ENCODE data around the gene GGNBP2. TPM values are rescaled to one million over a fixed set of nuclear protein-coding genes. Genes with fewer than 3 reads are reported as not detected.
"Not testable (repeated sequence)": the region's sequence is repeated elsewhere in the genome, so short reads cannot be mapped to it uniquely, and the experiment has no call there.

The GGNBP2 gene
- polyA plus RNA-seq, 5 donors: 77.3 to 97.0 (median 95.6) TPM

- no peak for DNase-seq
Observed at GRCh38 chr17:36600936-36601302, 56.2 kb downstream of the GGNBP2 start.

DNA sequence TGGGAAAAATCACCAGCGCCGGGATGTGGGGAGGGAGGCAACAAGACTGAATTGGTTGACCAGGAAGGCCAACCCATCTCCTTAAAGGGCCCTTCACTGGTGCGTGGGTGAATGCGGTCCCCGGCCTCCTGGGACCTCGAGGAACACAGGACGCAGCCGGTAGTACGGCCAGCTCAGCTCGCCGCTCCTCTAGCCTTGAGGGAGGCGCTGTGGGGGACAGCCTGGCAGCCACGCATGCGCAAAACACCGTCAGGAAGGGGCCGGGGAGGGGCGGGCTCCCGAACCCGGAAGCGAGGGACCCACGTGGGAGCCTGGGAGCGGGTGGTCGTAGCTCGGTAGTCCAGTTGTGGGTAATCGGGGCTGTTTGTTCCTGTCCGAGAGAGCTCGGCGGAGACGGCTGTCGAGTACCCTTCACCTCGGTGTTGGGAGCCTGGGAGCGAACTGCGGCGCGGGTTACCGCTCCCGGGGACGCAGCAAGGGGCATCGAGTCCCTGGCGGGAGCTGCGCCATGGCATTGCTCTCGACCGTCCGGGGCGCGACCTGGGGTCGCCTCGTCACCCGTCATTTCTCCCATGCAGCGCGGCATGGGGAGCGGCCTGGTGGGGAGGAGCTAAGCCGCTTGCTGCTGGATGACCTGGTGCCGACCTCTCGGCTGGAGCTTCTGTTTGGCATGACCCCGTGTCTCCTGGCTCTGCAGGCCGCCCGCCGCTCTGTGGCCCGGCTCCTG, 56.7 kb downstream of the GGNBP2 start, which contains the start of gene MRM1:
TSS of gene MRM1 (plus strand) at position 281 of the 727 bp plus-strand sequence. CDS start at position 509, 228 bp downstream.
- DNase-seq: peak; percentile 91

- no peak for DNase-seq
Observed at GRCh38 chr17:36602030-36602748, 57.5 kb downstream of the GGNBP2 start.

DNA sequence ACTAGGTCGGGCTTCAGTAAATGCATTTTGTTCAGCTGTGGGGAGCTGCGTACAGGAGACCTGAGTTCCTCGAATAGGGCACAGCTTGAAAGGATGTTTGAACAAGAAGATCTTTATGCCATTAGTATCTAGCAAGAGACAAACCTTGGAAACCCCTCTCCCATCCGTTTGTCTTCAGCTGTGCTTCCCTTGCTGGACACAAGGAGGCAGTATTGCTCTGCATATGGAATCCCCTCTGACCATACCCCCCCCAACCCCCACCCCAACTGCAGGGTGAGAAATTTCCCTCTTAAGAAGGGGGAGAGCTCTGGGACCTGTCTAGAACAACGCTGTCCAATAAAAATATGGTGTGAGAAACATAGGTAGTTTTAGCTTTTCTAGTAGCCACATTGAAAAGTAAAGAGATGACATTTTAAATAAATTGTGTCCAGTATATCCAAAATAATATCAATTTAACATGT, 58.2 kb downstream of the GGNBP2 start:
- no peak for DNase-seq

DNA sequence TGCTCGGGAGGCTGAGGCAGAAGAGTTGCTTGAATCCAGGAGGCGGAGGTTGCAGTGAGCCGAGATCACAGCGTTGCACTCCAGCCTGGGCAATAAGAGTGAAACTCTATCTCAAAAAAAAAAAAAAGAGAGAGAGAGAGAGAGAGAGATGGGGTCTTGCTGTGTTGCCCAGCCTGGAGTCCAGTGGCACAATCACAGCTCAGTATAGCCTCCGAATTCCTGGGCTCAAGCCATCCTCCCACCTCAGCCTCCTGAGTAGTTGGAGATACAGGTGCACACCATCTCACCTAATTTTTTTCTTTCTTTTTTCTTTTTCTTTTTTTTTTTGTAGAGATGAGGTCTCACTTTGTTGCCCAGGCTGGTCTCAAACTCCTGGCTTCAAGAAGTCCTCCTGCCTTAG, 60.3 kb downstream of the GGNBP2 start:
- not testable (repeated sequence) for DNase-seq

- no peak for DNase-seq
Observed at GRCh38 chr17:36608280-36608679, 63.6 kb downstream of the GGNBP2 start.

DNA sequence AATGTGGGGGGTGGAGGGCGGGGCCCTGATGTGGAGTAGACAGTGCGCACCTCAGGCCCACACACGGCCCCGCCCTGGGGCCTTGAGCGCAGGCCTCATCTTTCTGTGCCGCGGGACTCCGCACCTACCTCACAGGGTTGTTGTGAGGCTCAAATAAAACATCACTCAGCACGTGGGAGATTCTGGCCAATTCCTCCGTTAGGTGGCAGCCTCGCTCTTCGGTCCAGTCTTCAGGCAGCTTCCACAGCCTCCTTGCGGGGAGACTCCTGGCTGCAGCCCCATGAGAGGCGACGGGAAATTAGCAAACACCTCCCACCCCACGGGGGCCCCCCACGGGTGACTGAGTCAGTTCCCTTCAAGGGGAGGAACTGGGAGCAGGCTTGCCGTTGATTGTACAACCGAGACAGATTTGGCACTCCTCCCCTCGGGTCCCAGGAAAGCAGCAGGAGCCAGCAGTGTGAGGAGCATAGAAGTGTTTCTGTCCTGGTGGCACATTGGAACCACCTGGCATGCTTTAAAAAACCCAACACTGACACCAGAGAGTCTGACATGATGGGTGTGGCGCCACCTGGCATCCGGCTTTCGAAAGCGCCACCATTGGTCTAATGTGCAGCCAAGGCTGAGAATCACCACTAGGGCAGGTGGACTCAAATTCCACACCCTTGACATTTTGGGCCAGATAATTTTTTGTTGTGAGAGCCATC, 64.2 kb downstream of the GGNBP2 start:
- DNase-seq: no peak

DNA sequence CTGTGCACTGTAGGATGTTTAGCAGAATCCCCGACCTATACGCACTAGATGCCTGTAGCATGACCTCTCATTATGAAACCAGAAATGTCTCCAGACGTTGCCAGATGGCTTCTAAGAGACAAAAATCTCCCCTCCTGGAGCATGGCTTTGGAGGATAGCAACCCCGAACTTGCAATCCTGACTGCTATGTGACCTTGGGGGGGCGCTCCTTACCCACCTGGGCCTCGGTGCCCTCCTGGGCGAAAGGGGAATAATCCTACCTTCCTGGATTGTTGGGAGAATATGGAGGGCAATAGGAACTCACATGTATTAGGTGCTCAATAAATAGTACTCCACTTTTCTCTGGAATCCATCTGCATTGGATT, 64.8 kb downstream of the GGNBP2 start:
- no peak for DNase-seq

DNA sequence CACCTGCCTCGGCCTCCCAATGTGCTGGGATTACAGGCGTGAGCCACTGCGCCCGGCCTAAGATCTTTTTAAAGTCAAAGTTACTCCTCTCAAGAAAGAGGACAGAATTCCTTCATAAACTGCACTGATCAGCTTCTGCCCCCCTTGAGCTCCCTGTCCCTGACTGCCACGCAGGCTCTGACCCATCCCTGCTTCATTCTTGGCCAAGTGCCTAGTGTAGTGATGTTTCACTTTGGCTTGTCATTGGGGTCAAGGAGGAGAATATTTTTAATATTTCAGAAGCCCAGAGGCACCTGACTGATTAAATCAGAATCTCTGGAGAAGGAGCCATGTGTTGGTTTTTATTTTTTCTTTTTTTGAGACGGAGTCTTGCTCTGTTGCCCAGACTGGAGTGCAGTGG, 65.8 kb downstream of the GGNBP2 start:
- DNase-seq: no peak

- no peak for DNase-seq
Observed at GRCh38 chr17:36611345-36612072, 66.8 kb downstream of the GGNBP2 start.

GRCh38 chr17:36612323-36612722, 67.6 kb downstream of the GGNBP2 start:
- DNase-seq: no peak

- DNase-seq: no peak
Observed at GRCh38 chr17:36613155-36613554, 68.4 kb downstream of the GGNBP2 start.

- no peak for DNase-seq
Observed at GRCh38 chr17:36614081-36614480, 69.4 kb downstream of the GGNBP2 start.

GRCh38 chr17:36614933-36615332, 70.2 kb downstream of the GGNBP2 start:
- no peak for DNase-seq

GRCh38 chr17:36616061-36617029, 71.6 kb downstream of the GGNBP2 start:
- no peak for DNase-seq

DNA sequence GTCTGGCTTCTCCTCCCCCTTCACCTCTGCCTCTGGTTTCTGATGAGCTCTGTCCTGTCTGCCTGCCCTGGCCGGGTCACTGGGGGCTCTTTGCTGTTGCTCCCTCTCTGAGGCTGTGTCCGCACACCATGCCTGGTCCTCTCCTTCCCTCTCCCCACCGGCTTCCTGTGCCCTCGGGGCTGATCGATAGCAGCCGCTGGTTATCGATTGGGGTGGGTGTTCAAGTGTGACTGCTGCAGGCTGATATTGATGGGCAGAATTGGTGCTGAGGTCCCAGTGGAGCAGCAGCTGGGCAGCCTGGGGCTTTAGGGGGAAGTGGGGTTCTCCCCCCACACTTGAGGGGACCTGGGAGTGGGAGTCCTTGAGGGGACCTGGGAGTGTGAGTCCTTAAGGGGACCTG, 73.1 kb downstream of the GGNBP2 start:
- DNase-seq: no peak

DNA sequence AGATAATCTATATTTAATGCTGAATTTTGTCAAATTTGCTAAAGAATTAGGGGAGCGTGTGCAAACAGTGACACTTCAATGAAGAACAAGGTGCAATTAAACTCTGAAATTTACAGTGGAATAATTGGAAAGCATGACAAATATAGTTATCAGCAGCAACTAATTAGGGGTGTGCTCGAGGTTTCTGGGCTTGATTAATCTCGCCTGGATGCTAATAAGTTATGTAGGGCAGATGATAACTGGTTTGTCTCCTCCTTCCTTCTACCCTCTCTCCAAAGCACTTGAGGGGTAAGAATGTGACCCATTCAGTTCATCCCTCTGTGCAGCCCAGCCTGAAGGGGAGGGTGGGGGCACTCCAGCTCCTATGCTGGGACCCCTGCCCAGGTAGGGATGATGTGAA, 78.6 kb downstream of the GGNBP2 start:
- no peak for DNase-seq

GRCh38 chr17:36625188-36625587, 80.5 kb downstream of the GGNBP2 start:
- DNase-seq: no peak

DNA sequence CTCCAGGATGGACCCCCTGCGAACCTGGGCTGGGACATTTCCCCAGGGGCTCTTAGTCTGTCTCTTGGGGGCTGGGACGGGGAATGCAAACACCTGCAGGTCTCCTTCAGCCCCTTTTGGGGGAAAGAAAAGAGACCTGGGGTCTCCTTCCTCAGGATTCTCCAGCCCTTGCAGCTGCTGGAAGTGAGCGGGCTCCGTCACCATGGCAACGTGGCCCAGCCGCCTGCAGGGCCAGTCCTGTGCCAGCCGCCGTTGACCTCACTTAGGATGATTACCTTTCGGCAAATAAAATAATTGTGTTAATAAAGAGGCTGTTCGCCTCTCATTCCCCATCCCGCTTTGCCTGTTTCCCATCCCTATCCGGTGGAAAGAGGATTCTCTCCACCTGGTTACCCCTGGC, 82.4 kb downstream of the GGNBP2 start:
- no peak for DNase-seq

GRCh38 chr17:36628576-36628975, 83.9 kb downstream of the GGNBP2 start:
- no peak for DNase-seq

All from right lung (tissue), 5 donors.